ENCODE data around the gene APC.
A peak's percentile ranks its signal among the peaks of the same experiment; 100 is the strongest.

The APC gene

GRCh38 chr5:112784726-112785125 lies 47.0 kb downstream of the APC start:
- no peak for DNase-seq (ENCODE audit: low read depth, low spot score)

- no peak for DNase-seq (ENCODE audit: low read depth, low spot score)
Measured at GRCh38 chr5:112787261-112787660, 49.6 kb downstream of the APC start.

GRCh38 chr5:112787896-112788295 lies 50.2 kb downstream of the APC start:
- DNase-seq (ENCODE audit: low read depth, low spot score) = no peak

- no peak for DNase-seq (ENCODE audit: low read depth, low spot score)
Measured at GRCh38 chr5:112793201-112793600, 55.5 kb downstream of the APC start.

- DNase-seq (ENCODE audit: low read depth, low spot score) = no peak
Measured at GRCh38 chr5:112794410-112794809, 56.7 kb downstream of the APC start.

GRCh38 chr5:112795342-112795741 lies 57.7 kb downstream of the APC start:
- no peak for DNase-seq (ENCODE audit: low read depth, low spot score)

GRCh38 chr5:112795944-112796678 lies 58.4 kb downstream of the APC start:
- DNase-seq (ENCODE audit: low read depth, low spot score) = no peak

GRCh38 chr5:112799661-112800060 lies 62.0 kb downstream of the APC start:
- no peak for DNase-seq (ENCODE audit: low read depth, low spot score)

- no peak for DNase-seq (ENCODE audit: low read depth, low spot score)
Measured at GRCh38 chr5:112800891-112801290, 63.2 kb downstream of the APC start.

GRCh38 chr5:112811023-112811422 lies 73.3 kb downstream of the APC start:
- DNase-seq (ENCODE audit: low read depth, low spot score) = no peak

- no peak for DNase-seq (ENCODE audit: low read depth, low spot score)
Measured at GRCh38 chr5:112812549-112812948, 74.9 kb downstream of the APC start.

GRCh38 chr5:112820246-112820645 lies 82.6 kb downstream of the APC start:
- DNase-seq (ENCODE audit: low read depth, low spot score) = no peak

GRCh38 chr5:112822456-112822855 lies 84.8 kb downstream of the APC start:
- DNase-seq (ENCODE audit: low read depth, low spot score) = no peak

- DNase-seq (ENCODE audit: low read depth, low spot score) = no peak
Measured at GRCh38 chr5:112823181-112823580, 85.5 kb downstream of the APC start.

GRCh38 chr5:112823656-112824055 lies 86.0 kb downstream of the APC start:
- no peak for DNase-seq (ENCODE audit: low read depth, low spot score)

- no peak for DNase-seq (ENCODE audit: low read depth, low spot score)
Measured at GRCh38 chr5:112824197-112824596, 86.5 kb downstream of the APC start.

- no peak for DNase-seq (ENCODE audit: low read depth, low spot score)
Measured at GRCh38 chr5:112830378-112830777, 92.7 kb downstream of the APC start.

GRCh38 chr5:112833971-112834370 lies 96.3 kb downstream of the APC start:
- DNase-seq (ENCODE audit: low read depth, low spot score) = no peak

- DNase-seq (ENCODE audit: low read depth, low spot score) = no peak
Measured at GRCh38 chr5:112844489-112844888, 106.8 kb downstream of the APC start.

GRCh38 chr5:112846556-112846955 lies 108.9 kb downstream of the APC start:
- DNase-seq (ENCODE audit: low read depth, low spot score) = no peak

GRCh38 chr5:112847306-112847705 lies 109.6 kb downstream of the APC start:
- no peak for DNase-seq (ENCODE audit: low read depth, low spot score)

GRCh38 chr5:112848116-112848811 lies 110.6 kb downstream of the APC start:
- DNase-seq (ENCODE audit: low read depth, low spot score) = peak; percentile 75

- no peak for DNase-seq (ENCODE audit: low read depth, low spot score)
Measured at GRCh38 chr5:112849912-112850311, 112.2 kb downstream of the APC start.

Data from iPS DF 19.7 (cell line).